Skin of body (tissue), 3 donors: ENCODE data around the gene ZFP36. TPM values are rescaled to one million over a fixed set of nuclear protein-coding genes. Genes with fewer than 3 reads are reported as not detected.
"Not testable (repeated sequence)": the region's sequence is repeated elsewhere in the genome, so short reads cannot be mapped to it uniquely, and the experiment has no call there.

Experiments
- DNase-seq: peaks from one replicate; lab custom pipeline; 2025; lab: John Stamatoyannopoulos, UW
- small RNA-seq: library from RNA; depleted of rRNA; stranded (forward); fragments of <200 nt; gene quantifications from one replicate; pipeline ENCODE3, GENCODE V24; 2014; ENCODE audit warnings: low replicate concordance
- total RNA-seq: library from RNA; depleted of rRNA; stranded (reverse); fragments of >200 nt; gene quantifications from one replicate; pipeline ENCODE4 v1.2.3, GENCODE V29; 2014

The ZFP36 gene
- total RNA-seq, 1 donor from 2014 or later = 32.1 TPM

GRCh38 chr19:39444598-39445195, 38.0 kb downstream of the ZFP36 start:
- DNase-seq = no peak

- peak; percentile 97 for DNase-seq
These were observed 38.8 kb downstream of the ZFP36 start, which contains the start of gene SUPT5H for GRCh38 chr19:39445196-39446111. Gene SUPT5H, plus strand, starts transcription at chr19:39445582. Its CDS starts 309 bp downstream, at chr19:39445891.

- no peak for DNase-seq
These were observed 39.9 kb downstream of the ZFP36 start for GRCh38 chr19:39446365-39447084.

GRCh38 chr19:39448271-39448670, 41.6 kb downstream of the ZFP36 start:
- DNase-seq = no peak

GRCh38 chr19:39449116-39449797, 42.6 kb downstream of the ZFP36 start:
- DNase-seq = no peak

- DNase-seq = not testable (repeated sequence)
These were observed 44.6 kb downstream of the ZFP36 start for GRCh38 chr19:39451257-39451656.

Small RNA genes lying within 50 kb of the gene (small RNA-seq; reads per million reads assigned to genes)
- gene MIR4530 (not detected), gene RN7SL566P (not detected)

Other genes with a start within 250 kb of the ZFP36 start
- gene NCCRP1, start 209.9 kb upstream of the ZFP36 start, total RNA-seq = 11.7 TPM
- gene SYCN, start 202.6 kb upstream of the ZFP36 start, total RNA-seq = not detected
- not detected for gene IFNL3, start 161.8 kb upstream of the ZFP36 start, total RNA-seq
- not detected for gene IFNL4, start 158.0 kb upstream of the ZFP36 start, total RNA-seq
- gene IFNL2, start 138.5 kb upstream of the ZFP36 start, total RNA-seq = not detected
- gene IFNL1, start 110.4 kb upstream of the ZFP36 start, total RNA-seq = not detected
- 1.2 TPM for gene LRFN1, start 86.0 kb upstream of the ZFP36 start, total RNA-seq
- gene GMFG, start 70.8 kb upstream of the ZFP36 start, total RNA-seq = 22.8 TPM
- gene SAMD4B, start 64.4 kb upstream of the ZFP36 start, total RNA-seq = 44.6 TPM
- 21.2 TPM for gene PAF1, start 15.7 kb upstream of the ZFP36 start, total RNA-seq
- gene MED29, start 15.5 kb upstream of the ZFP36 start, total RNA-seq = 9.7 TPM
- 29.5 TPM for gene PLEKHG2, start 5.8 kb downstream of the ZFP36 start, total RNA-seq
- gene RPS16, start 29.1 kb downstream of the ZFP36 start, total RNA-seq = 157 TPM
- 32.9 TPM for gene SUPT5H, start 38.7 kb downstream of the ZFP36 start, total RNA-seq
- gene TIMM50, start 74.0 kb downstream of the ZFP36 start, total RNA-seq = 28.0 TPM
- gene DLL3, start 92.1 kb downstream of the ZFP36 start, total RNA-seq = 0.20 TPM
- gene SELENOV, start 108.3 kb downstream of the ZFP36 start, total RNA-seq = not detected
- gene EID2B, start 126.0 kb downstream of the ZFP36 start, total RNA-seq = 1.8 TPM
- 7.3 TPM for gene EID2, start 133.3 kb downstream of the ZFP36 start, total RNA-seq
- not detected for gene LGALS13, start 195.7 kb downstream of the ZFP36 start, total RNA-seq
- gene LGALS16, start 249.1 kb downstream of the ZFP36 start, total RNA-seq = not detected